HepG2 (cell line): Measurements from ENCODE around the gene TSTD1.

Experiments used
- BHLHE40 ChIP-seq: IDR thresholded peaks from 2 replicates; pipeline ENCODE4 v1.6.1; 2011; ENCODE audit warnings: low read length, improper control_type of control experiment
- CCAR2 ChIP-seq: fragments of 200-400 bp; formaldehyde crosslinking; optimal IDR thresholded peaks from 2 replicates; pipeline ENCODE3; 2018; ENCODE audit warnings: low read depth, mild to moderate bottlenecking, low read length, moderate library complexity
- EZH2 ChIP-seq: conservative IDR thresholded peaks from 2 replicates; pipeline ENCODE4 v1.6.1; 2012; ENCODE audit warnings: mild to moderate bottlenecking, low read depth, low read length, moderate library complexity
- HDAC2 ChIP-seq: sonication (generic); formaldehyde crosslinking; IDR thresholded peaks from 2 replicates; pipeline ENCODE4 v1.4.0; 2020; ENCODE audit warnings: missing genetic modification reagents
- HMG20B ChIP-seq: conservative IDR thresholded peaks from 2 replicates; pipeline ENCODE4 v1.6.1; 2016; ENCODE audit warnings: missing genetic modification reagents, missing compliant biosample characterization
- MYNN ChIP-seq: sonication (generic); formaldehyde crosslinking; IDR thresholded peaks from 2 replicates; pipeline ENCODE4 v1.4.0; 2020; ENCODE audit warnings: mild to moderate bottlenecking, low read depth, missing genetic modification reagents
- POLR2A ChIP-seq, 2 experiments: IDR thresholded peaks; 2 replicates each; pipeline ENCODE4 v1.6.1; 2011; ENCODE audit warnings: low read depth in 2 of 2, low read length in 2 of 2, mild to moderate bottlenecking in 1 of 2, moderate library complexity in 1 of 2; ENCODE audit not compliant: insufficient read depth in 1 of 2
- TAF1 ChIP-seq: sonication (generic); formaldehyde crosslinking; IDR thresholded peaks from 2 replicates; pipeline ENCODE4 v1.4.0; 2020; ENCODE audit warnings: missing genetic modification reagents
- YY1 ChIP-seq: IDR thresholded peaks from 2 replicates; pipeline ENCODE4 v1.6.1; 2011; ENCODE audit warnings: low read length, low read depth, moderate library complexity, mild to moderate bottlenecking; ENCODE audit not compliant: insufficient read depth, insufficient replicate concordance
- ZBTB3 ChIP-seq: sonication (generic); formaldehyde crosslinking; IDR thresholded peaks from 2 replicates; pipeline ENCODE4 v1.4.0; 2020; ENCODE audit warnings: low read depth, mild to moderate bottlenecking, moderate library complexity, missing genetic modification reagents, borderline replicate concordance
- ZNF317 ChIP-seq: sonication (generic); formaldehyde crosslinking; IDR thresholded peaks from 2 replicates; pipeline ENCODE4 v1.5.0; 2020; ENCODE audit warnings: mild to moderate bottlenecking, missing genetic modification reagents
- ZNF687 ChIP-seq: sonication (generic); formaldehyde crosslinking; IDR thresholded peaks from 2 replicates; pipeline ENCODE4 v1.5.1; 2020; ENCODE audit warnings: mild to moderate bottlenecking, missing genetic modification reagents, moderate library complexity

- TF ChIP-seq BHLHE40: no peak
- TF ChIP-seq POLR2A (IDR thresholded peaks at IDR 0.05; ENCODE audit: insufficient read depth in 1 of 2, low read depth in 2 of 2, low read length in 2 of 2): no peak
- TF ChIP-seq YY1: no peak
- no peak for TF ChIP-seq EZH2
- no peak for TF ChIP-seq TAF1 (CRISPR knock-in tag)
- no peak for TF ChIP-seq MYNN
- TF ChIP-seq HDAC2 (CRISPR knock-in tag): no peak
- TF ChIP-seq ZNF687: no peak
- no peak for TF ChIP-seq CCAR2
- TF ChIP-seq ZBTB3 (CRISPR knock-in tag): no peak
- TF ChIP-seq ZNF317 (CRISPR knock-in tag): no peak
- no peak for TF ChIP-seq HMG20B (CRISPR knock-in tag)
Measured at GRCh38 chr1:161031874-161032273, 6.9 kb downstream of the TSTD1 start.
